GM12801 (cell line): ENCODE results near the gene MDM1.

ENCODE experiments used
- TF ChIP-seq, protein P1 (sequence below): IDR thresholded peaks from one replicate; pipeline ENCODE4 v1.5.1; 2011; ENCODE audit warnings: control low read depth; ENCODE audit not compliant: insufficient read length; ENCODE audit errors: extremely low read depth

The MDM1 gene

DNA sequence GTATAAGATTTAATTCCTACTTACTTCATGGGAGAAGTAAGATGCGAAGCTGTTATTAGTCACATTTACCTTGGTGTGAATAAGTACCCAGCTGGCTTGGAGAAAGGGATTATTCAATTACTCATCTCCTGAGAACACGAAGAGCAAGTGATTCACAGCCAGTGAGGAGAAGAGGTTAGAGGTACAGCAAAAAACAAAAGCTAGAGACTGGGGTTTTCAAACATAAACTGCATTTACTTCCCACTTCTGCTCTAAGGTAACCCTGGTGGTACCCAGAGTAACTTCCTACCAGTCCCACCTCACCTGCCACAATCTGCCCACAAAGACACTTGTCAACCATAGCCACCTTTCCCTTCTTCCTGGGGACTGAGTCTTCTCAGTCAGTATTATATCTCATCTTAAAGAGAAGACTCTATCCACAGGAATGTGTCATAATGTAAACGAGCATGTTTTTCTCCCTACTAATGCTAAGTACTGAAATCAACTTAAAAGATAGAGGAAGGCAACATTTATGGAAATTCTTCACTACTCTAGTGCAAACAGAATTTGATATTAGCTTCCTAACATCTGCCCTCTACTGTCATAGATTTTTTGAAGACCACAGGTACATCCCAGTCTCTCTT is 72.7 kb downstream of the MDM1 start:
- TF ChIP-seq, protein P1, sequence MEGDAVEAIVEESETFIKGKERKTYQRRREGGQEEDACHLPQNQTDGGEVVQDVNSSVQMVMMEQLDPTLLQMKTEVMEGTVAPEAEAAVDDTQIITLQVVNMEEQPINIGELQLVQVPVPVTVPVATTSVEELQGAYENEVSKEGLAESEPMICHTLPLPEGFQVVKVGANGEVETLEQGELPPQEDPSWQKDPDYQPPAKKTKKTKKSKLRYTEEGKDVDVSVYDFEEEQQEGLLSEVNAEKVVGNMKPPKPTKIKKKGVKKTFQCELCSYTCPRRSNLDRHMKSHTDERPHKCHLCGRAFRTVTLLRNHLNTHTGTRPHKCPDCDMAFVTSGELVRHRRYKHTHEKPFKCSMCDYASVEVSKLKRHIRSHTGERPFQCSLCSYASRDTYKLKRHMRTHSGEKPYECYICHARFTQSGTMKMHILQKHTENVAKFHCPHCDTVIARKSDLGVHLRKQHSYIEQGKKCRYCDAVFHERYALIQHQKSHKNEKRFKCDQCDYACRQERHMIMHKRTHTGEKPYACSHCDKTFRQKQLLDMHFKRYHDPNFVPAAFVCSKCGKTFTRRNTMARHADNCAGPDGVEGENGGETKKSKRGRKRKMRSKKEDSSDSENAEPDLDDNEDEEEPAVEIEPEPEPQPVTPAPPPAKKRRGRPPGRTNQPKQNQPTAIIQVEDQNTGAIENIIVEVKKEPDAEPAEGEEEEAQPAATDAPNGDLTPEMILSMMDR, result no peak

- TF ChIP-seq, protein P1, result no peak
Measured at GRCh38 chr12:68253504-68253903, 78.7 kb downstream of the MDM1 start, which contains the start of gene IL22. IL22 (minus strand) TSS chr12:68253604; CDS start chr12:68253448, 156 bp downstream.

- TF ChIP-seq, protein P1, result no peak
Measured at GRCh38 chr12:68252077-68252476, 80.1 kb downstream of the MDM1 start.

GRCh38 chr12:68250454-68250853 is 81.7 kb downstream of the MDM1 start:
- TF ChIP-seq, protein P1, result no peak

DNA sequence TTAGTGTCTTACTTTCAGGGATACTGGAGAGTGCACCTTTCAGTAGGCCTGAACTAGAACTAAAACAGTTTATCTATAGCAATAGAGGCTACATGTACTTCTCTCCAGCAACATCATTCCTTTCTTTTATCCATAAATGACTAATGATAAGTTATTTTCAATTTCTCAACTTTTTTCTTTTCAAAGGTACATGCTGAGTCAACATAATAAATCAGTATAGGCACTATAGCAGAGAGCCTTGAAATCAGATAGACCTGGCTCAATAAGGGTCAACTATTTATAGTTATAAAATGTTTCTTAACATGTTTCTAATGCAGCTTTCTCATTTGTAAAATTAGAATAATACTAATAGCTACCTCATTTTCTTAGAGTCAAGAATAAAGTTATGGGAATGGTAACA is 84.4 kb downstream of the MDM1 start:
- TF ChIP-seq, protein P1, result no peak

DNA sequence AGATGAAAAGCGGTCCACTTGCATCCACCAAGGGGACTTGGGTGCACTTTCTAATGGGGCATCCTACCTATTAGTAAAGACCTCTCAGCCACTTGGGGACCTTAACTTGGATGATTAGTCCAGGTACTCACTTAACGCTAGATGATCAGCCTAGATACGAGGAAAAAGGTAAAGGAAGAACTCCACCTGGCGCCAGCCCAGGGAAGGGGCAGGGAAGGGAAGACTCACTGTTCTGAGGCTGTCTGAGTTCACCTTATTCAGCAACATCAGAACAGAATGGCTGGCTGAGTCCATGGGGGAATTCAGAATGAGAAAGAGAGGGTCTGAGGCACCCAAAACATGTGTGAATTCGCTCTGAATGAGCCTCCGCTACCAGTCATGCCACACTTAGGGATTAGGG is 85.8 kb downstream of the MDM1 start:
- TF ChIP-seq, protein P1, result no peak

GRCh38 chr12:68245180-68246021 is 86.8 kb downstream of the MDM1 start:
- TF ChIP-seq, protein P1, result no peak
